Peyer's patch (tissue), 4 donors: Measurements from ENCODE around the gene ASTL. TPM values are rescaled to one million over a fixed set of nuclear protein-coding genes. Genes with fewer than 3 reads are reported as not detected.

ENCODE experiments used
- DNase-seq, 3 donors: peaks; one replicate each; pipeline ENCODE4 v3.0.0-alpha.2; 2017 to 2019
- H3K27ac ChIP-seq, 4 donors: fragments of 200-600 bp; sonication (generic); one replicate each; pipeline ENCODE4 v1.5.1; 2016 to 2019
- H3K27me3 ChIP-seq, 2 donors: fragments of 200-600 bp; sonication (generic); one replicate each; pipeline ENCODE4 v1.5.1; 2019
- H3K36me3 ChIP-seq, 3 donors: fragments of 200-600 bp; sonication (generic); one replicate each; pipeline ENCODE4 v1.5.1; 2016 to 2019
- H3K4me1 ChIP-seq, 4 donors: fragments of 200-600 bp; sonication (generic); one replicate each; pipeline ENCODE4 v1.5.1; 2016 to 2019
- H3K4me3 ChIP-seq, 4 donors: fragments of 200-600 bp; sonication (generic); 1 replicate in 3 of 4; 2 replicates in 1 of 4; pipeline ENCODE4 v1.5.1; 2016 to 2019; ENCODE audit warnings: mild to moderate bottlenecking in 1 of 4
- H3K9me3 ChIP-seq, 4 donors: fragments of 200-600 bp; sonication (generic); one replicate each; pipeline ENCODE4 v1.5.1; 2016 to 2019; ENCODE audit warnings: mild to moderate bottlenecking in 1 of 4
- POLR2A ChIP-seq, 2 donors: fragments of 450-650 bp; IDR thresholded peaks; one replicate each; pipeline ENCODE4 v1.5.1; 2017; ENCODE audit warnings: antibody characterized with exemption in 2 of 2, mild to moderate bottlenecking in 2 of 2, moderate library complexity in 2 of 2
- total RNA-seq, 4 donors: library from RNA; depleted of rRNA; stranded (reverse); fragments of >200 nt; gene quantifications; one replicate each; pipeline ENCODE4 v1.1.0, GENCODE V29; 2016
- TF ChIP-seq, protein P1 (sequence below), 6 experiments: fragments of 450-650 bp in 4 of 6; fragments of 200-600 bp in 2 of 6; sonication (generic) in 1 of 6; IDR thresholded peaks; one replicate each; pipeline ENCODE4 v1.5.1; 2017 to 2019; ENCODE audit warnings: antibody characterized with exemption in 6 of 6, mild to moderate bottlenecking in 3 of 6, moderate library complexity in 1 of 6

ASTL gene
- total RNA-seq, 4 donors from 2014 or later: not detected

DNA sequence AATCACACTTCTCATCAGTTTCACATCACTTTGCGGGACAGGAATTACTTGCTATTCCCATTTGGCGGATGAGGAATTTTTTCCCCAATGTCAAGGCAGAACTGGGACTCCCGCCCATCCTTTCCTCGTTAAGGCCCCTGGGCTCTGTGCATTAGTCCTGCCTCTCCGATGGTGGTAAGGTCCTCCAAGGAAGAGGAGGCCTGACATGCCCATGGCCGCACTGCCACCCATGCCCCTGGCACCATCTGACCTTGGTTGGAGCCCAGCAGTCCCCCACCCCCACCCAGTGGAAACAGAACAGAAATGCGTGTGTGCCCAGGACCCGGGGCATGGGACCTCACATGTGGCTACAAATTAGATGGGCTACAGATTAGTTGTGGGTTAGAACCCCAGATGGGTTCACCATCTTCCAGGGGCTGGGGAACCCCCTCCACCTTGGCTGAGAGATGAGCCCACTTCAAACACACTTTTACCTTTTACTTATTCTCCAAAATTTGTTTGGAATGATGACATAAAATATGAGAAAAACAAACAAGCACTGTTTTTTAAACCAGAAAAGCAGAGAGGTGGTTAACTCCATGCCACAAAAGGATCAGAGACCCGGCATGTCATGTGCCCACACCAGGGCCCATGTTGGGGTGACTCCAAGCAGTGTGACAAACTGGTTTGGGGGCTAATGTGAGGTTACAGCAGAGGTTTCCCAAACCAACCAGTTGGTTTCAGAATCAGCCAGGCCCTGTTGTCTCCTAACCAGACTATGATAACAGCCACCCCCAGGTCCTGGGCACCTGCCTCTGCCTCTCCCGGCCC lies 17.9 kb upstream of the ASTL start:
- no peak for DNase-seq
- no peaks in the 10 kb centered on the region for H3K9me3 ChIP-seq
- no peak for TF ChIP-seq POLR2A (IDR thresholded peaks at IDR 0.05)

DNA sequence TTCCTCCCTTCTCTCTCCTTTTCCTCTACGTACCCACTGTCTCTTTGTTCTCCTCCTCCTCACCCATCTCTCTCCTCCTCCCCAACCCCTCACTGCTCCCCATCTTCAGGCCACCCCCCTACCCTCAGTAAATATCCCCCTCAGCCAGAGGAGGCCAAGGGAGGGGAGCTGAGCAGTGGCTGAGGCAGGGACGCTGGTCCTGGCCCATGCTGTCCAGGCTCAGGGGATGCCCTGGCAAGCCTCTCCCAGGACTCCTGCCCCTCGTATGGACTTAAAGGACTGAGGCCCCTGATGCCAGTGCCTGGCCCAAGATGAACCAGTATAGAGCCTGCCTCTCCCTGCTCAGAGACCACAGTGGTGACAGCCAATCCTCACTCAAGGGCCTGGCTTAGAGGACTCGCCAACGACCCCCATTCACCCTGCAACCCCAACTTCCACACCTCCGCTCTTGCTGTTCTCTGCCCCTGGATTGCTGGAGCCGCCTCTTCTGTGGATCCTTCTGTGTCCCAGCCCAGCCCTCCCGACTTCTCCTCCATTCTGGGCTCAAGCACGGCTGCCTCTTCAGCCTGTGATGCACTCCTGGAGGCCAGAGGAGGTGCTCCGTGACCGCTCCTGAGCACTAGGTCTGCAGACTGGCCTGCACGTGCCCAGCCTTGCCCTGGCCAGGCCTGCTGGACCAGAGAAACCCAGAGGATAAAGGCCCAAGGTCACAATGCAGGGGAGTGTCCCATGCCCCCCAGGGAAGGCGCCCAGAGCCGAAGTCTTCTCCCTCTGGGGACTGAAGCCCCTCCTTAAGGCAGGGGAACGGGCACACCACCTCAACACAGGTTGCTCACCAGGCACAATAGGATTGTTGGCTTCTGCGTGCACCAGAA lies 16.4 kb upstream of the ASTL start:
- no peak overlapping the region for H3K4me3 ChIP-seq
- no peaks in the 10 kb centered on the region for H3K27me3 ChIP-seq
- TF ChIP-seq POLR2A (IDR thresholded peaks at IDR 0.05): no peak
- TF ChIP-seq, protein P1, sequence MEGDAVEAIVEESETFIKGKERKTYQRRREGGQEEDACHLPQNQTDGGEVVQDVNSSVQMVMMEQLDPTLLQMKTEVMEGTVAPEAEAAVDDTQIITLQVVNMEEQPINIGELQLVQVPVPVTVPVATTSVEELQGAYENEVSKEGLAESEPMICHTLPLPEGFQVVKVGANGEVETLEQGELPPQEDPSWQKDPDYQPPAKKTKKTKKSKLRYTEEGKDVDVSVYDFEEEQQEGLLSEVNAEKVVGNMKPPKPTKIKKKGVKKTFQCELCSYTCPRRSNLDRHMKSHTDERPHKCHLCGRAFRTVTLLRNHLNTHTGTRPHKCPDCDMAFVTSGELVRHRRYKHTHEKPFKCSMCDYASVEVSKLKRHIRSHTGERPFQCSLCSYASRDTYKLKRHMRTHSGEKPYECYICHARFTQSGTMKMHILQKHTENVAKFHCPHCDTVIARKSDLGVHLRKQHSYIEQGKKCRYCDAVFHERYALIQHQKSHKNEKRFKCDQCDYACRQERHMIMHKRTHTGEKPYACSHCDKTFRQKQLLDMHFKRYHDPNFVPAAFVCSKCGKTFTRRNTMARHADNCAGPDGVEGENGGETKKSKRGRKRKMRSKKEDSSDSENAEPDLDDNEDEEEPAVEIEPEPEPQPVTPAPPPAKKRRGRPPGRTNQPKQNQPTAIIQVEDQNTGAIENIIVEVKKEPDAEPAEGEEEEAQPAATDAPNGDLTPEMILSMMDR (IDR thresholded peaks at IDR 0.05): no peak
- H3K4me1 ChIP-seq: peaks cover 0 to 28% (median 4%) of the 10 kb centered on the region in 4 donors
- no peaks in the 10 kb centered on the region for H3K9me3 ChIP-seq
- no peak overlapping the region for H3K27ac ChIP-seq
- no peaks in the 10 kb centered on the region for H3K36me3 ChIP-seq
- DNase-seq: peak in 1 of 3 donors; percentile 35

More for the DNA sequence above, 17.9 kb upstream of the ASTL start:
- peaks cover 0 to 28% (median 4%) of the 10 kb centered on the region in 4 donors for H3K4me1 ChIP-seq
- no peaks in the 10 kb centered on the region for H3K27me3 ChIP-seq
- no peaks in the 10 kb centered on the region for H3K36me3 ChIP-seq
- no peak overlapping the region for H3K4me3 ChIP-seq
- peak overlapping the region in 1 of 4 donors; percentile 77 for H3K27ac ChIP-seq

DNA sequence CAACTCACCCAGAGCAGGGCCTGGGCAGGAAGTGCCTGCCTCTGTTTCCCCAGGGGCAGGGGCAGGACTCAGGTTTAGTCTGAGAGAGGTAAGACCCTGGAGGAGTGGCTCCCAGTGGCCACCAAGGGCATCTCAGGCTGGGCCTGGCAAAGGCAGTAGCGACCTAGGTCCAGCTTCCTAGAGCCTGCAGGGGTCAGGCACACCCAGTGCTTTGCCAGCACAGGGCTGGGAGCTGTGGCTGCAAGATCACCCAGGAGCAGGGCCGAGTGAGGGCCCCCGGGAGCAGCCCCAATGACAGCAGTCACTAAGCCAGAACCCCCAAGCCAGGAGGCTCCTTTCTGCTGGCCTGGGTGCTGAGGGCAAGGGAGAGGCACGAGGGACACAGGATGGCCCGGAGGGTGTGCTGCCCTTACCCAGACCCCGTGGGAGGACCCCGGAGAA lies 15.7 kb upstream of the ASTL start:
- Histone ChIP-seq H3K9me3 (no peaks in the 10 kb centered on the region), H3K4me1 (peaks cover 0 to 24% (median 5%) of the 10 kb centered on the region in 4 donors), H3K27me3 (no peaks in the 10 kb centered on the region), H3K36me3 (no peaks in the 10 kb centered on the region), H3K27ac (no peak overlapping the region), H3K4me3 (no peak overlapping the region)
- TF ChIP-seq POLR2A (IDR thresholded peaks at IDR 0.05): no peak
- TF ChIP-seq, protein P1 (IDR thresholded peaks at IDR 0.05): no peak
- peak in 1 of 3 donors; percentile 37 for DNase-seq

DNA sequence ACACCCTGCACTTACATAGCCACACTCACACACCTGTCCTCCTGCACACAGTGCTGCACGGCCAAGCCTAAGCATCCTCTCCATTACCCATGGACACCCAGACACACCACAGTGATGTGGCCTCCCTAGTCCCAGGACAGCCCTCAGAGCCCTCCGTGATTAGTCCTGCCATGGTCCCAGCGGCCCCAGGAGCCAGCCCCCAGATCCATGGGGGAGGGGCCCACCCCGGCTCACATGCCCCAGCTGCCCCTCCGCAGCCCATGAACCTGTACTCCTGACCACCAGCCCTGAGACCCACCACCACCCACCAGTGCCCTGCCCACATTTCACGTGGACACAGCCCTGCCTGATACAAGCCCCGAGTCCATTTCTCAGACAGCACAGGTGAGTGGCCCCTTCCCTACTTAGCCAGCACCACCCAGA lies 15.0 kb upstream of the ASTL start:
- no peaks in the 10 kb centered on the region for H3K36me3 ChIP-seq
- H3K4me3 ChIP-seq: no peak overlapping the region
- H3K9me3 ChIP-seq: no peaks in the 10 kb centered on the region
- no peak overlapping the region for H3K27ac ChIP-seq
- no peaks in the 10 kb centered on the region for H3K27me3 ChIP-seq
- no peak for TF ChIP-seq POLR2A (IDR thresholded peaks at IDR 0.05)
- TF ChIP-seq, protein P1 (IDR thresholded peaks at IDR 0.05): no peak
- no peak for DNase-seq
- peaks cover 0 to 19% (median 9%) of the 10 kb centered on the region in 4 donors for H3K4me1 ChIP-seq

DNA sequence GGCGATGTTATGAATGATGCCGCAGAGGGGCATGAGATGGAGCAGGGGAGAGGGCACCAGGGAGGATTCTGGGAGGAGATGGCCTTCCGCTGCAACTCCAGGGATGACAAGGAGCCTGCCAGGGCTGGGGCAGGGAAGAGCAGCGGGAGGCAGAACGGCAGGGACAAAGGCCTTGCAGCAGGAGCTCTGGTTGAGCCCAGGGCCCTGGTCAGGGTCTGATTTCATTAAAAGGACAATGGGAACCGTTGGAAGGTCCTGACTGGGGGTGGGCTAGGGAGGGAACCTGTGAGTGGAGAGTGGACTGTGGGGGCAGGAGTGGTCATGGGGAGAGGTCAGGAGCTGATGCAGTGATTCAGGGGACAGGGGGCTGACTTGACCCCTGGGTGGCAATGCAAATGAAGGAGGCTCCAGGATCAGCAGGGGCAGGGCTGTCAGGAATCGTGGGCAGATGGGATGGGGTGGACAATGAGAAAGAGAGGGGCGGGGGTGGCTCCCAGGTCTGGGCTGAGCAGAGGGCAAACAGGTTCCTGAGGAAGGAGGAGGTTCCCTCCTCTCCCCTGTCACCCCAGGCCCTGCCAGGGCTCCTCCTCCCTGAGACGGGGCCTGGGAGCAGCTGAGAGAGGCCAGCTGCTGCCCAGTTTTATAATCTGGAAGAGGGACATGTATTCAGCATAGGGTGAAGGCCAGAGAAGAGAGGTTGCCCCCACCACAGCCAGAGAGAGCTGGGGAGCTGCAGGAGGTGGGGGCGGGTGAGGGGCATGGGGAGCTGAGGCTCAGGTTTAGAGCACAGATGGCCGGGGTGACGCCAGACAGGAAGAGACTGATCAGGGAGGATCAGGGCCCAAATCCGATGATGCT lies 14.2 kb upstream of the ASTL start:
- H3K27me3 ChIP-seq: no peaks in the 10 kb centered on the region
- H3K4me3 ChIP-seq: no peak overlapping the region
- no peaks in the 10 kb centered on the region for H3K9me3 ChIP-seq
- TF ChIP-seq, protein P1 (IDR thresholded peaks at IDR 0.05): no peak
- no peak for TF ChIP-seq POLR2A (IDR thresholded peaks at IDR 0.05)
- peak in 1 of 3 donors; percentile 34 for DNase-seq
- H3K36me3 ChIP-seq: no peaks in the 10 kb centered on the region
- peaks cover 0 to 20% (median 15%) of the 10 kb centered on the region in 4 donors for H3K4me1 ChIP-seq
- no peak overlapping the region for H3K27ac ChIP-seq
